Coronary artery (tissue), 2 donors: ENCODE results near the gene KRT39.

Experiments used
- DNase-seq: peaks from one replicate; pipeline ENCODE4 v3.0.0-alpha.2; 2017; ENCODE audit warnings: low spot score
- H3K27ac ChIP-seq, 2 donors: fragments of 200-600 bp; sonication (generic); one replicate each; pipeline ENCODE4 v1.5.1; 2016 to 2019
- H3K4me3 ChIP-seq: fragments of 200-600 bp; sonication (generic); 2 replicates; pipeline ENCODE4 v1.5.1; 2016; ENCODE audit warnings: mild to moderate bottlenecking, moderate library complexity
- TF ChIP-seq, protein P1 (sequence below): fragments of 200-600 bp; sonication (generic); IDR thresholded peaks from one replicate; pipeline ENCODE4 v1.5.1; 2019; ENCODE audit warnings: antibody characterized with exemption

Gene KRT39

GRCh38 chr17:40916366-40916765 lies 50.4 kb downstream of the KRT39 start:
- TF ChIP-seq, protein P1, sequence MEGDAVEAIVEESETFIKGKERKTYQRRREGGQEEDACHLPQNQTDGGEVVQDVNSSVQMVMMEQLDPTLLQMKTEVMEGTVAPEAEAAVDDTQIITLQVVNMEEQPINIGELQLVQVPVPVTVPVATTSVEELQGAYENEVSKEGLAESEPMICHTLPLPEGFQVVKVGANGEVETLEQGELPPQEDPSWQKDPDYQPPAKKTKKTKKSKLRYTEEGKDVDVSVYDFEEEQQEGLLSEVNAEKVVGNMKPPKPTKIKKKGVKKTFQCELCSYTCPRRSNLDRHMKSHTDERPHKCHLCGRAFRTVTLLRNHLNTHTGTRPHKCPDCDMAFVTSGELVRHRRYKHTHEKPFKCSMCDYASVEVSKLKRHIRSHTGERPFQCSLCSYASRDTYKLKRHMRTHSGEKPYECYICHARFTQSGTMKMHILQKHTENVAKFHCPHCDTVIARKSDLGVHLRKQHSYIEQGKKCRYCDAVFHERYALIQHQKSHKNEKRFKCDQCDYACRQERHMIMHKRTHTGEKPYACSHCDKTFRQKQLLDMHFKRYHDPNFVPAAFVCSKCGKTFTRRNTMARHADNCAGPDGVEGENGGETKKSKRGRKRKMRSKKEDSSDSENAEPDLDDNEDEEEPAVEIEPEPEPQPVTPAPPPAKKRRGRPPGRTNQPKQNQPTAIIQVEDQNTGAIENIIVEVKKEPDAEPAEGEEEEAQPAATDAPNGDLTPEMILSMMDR, result no peak
- no peak for DNase-seq
- Histone ChIP-seq H3K4me3 (no peak overlapping the region), H3K27ac (no peak overlapping the region)

DNA sequence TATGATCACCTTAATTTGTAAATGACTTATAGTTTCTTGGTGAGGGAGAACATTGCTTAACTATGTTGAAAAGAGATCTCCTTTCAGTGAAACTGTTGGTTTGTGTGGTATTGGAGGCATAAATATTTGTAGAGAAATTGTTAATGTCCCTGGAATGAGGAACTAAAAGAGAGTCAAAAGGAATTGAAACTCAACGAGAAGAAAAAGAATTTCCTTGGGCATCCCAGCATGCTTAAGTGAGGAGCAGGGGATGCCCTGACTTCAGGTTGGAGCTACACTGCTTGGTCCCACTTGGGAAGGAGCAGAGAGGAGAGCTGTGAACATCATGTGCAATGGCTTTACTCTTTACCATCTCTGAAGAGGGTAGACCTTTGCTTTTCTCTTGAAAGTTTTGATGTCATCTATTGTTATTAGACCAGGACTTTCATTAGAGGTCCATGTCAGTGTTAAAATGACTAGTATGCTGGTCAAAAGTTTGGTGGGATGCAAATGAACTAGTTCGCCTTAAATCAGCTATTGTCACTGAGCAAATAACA lies 51.0 kb downstream of the KRT39 start:
- H3K4me3 ChIP-seq, result no peak overlapping the region
- no peak for DNase-seq
- TF ChIP-seq, protein P1, result no peak
- H3K27ac ChIP-seq, result no peak overlapping the region

DNA sequence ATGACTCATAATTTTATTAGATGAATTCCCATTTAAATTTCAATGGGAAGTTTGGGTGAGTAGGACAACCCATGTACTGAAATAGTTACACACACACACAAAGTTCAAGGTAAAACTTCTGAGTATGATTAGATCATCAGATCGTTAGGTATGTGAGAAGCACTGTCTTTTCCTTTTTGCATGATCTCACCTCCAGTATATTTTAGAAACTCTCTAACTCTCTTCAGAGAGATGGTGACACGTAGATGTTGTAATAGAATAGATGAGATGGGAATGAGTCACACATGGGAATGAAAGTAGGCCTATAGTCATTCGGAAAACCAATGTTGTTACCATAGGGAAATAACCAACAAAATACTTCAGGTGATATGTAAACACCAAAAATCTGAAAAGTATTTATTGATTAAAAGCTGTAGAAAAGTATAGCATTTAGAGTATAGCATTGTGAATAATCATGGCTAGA lies 51.5 kb downstream of the KRT39 start:
- TF ChIP-seq, protein P1, result no peak
- Histone ChIP-seq H3K4me3 (no peak overlapping the region), H3K27ac (no peak overlapping the region)
- no peak for DNase-seq

DNA sequence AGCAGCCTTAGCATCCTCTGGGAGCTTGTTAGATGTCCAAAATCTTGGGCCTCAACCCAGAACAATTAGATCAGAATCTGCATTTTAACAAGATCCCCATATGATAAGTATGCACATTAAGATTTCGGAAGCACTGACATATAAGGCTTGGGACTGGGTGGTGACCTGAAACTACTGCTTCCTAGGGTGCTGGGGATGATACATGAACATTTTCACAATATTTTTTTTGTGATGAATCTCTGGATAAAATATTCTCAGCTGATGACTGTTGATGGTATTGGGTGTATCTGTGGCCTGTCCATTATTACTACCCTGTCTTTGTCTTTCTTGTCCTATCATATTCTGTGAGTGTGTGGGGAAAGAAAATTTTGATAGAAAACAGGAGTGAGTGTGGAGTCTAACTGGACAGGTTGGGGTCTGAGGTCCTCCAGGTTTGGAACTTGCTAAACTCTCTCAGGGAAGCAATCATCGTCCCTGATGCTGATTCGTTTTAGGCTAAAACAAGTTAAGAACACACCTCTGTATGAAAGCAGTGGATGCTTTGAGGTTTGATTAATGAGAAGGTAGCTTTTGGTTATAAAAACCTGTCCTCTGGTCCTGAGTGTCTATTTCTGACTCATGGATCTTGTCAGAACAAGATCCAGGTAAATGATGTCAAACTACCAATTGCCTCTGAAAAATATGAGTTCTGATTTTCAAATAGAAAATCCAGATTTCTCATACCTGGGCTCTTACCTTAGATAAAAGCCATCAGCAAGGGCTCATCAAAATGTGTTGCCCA lies 52.5 kb downstream of the KRT39 start:
- Histone ChIP-seq H3K4me3 (no peak overlapping the region), H3K27ac (no peak overlapping the region)
- TF ChIP-seq, protein P1, result no peak
- no peak for DNase-seq

GRCh38 chr17:40912486-40913210 lies 54.1 kb downstream of the KRT39 start:
- no peak for DNase-seq
- TF ChIP-seq, protein P1, result no peak
- Histone ChIP-seq H3K4me3 (no peak overlapping the region), H3K27ac (no peak overlapping the region)

- Histone ChIP-seq H3K4me3 (no peak overlapping the region), H3K27ac (no peak overlapping the region)
- DNase-seq, result no peak
- TF ChIP-seq, protein P1, result no peak
Measured at GRCh38 chr17:40910441-40910841, 56.3 kb downstream of the KRT39 start.
